ENCODE data around the gene TOR1A. TPM values are rescaled to one million over a fixed set of nuclear protein-coding genes. Genes with fewer than 3 reads are reported as not detected.

Gene TOR1A, protein sequence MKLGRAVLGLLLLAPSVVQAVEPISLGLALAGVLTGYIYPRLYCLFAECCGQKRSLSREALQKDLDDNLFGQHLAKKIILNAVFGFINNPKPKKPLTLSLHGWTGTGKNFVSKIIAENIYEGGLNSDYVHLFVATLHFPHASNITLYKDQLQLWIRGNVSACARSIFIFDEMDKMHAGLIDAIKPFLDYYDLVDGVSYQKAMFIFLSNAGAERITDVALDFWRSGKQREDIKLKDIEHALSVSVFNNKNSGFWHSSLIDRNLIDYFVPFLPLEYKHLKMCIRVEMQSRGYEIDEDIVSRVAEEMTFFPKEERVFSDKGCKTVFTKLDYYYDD
- 20.3 TPM for total RNA-seq

DNA sequence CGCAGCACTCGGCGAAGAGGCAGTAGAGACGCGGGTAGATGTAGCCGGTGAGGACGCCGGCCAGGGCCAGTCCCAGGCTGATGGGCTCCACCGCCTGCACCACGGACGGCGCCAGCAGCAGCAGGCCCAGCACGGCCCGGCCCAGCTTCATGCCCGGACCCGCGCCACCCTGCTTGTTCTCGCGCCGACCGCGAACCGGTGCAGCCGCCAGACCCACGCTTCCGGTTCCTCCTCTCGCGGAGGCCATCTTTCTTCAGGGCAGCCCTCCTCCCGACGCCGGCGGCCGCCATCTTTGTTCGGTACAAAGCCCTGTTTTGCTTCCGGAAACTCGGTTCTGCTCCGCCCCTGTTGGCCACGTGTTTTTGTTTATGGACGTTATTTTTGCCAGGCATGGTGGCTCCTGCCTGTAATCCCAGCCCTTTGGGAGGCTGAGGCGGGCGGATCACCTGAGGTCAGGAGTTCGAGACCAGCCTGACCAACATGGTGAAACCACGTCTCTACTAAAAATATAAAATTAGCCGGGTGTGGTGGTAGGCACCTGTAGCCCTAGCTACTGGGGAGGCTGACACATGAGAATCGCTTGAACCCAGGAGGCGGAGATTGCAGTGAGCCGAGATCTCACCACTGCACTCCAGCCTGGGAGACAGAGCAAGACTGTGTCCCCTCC is at the start of gene TOR1A:
TSS of gene TOR1A (minus strand) at position 202 of the 667 bp plus-strand sequence. CDS start at position 151, 51 bp downstream.
- H3K27me3 ChIP-seq (ENCODE audit: insufficient read depth, low read length), result no peaks in the 10 kb centered on the region
- peak within 1 kb of the TSS; percentile 67 for H3K4me3 ChIP-seq (ENCODE audit: low read length)
- no peaks in the 10 kb centered on the region for H3K9me3 ChIP-seq (ENCODE audit: low read depth, low read length)
- peaks cover 10% of the 10 kb centered on the region for H3K4me1 ChIP-seq (ENCODE audit: insufficient read depth, low read length)

DNA sequence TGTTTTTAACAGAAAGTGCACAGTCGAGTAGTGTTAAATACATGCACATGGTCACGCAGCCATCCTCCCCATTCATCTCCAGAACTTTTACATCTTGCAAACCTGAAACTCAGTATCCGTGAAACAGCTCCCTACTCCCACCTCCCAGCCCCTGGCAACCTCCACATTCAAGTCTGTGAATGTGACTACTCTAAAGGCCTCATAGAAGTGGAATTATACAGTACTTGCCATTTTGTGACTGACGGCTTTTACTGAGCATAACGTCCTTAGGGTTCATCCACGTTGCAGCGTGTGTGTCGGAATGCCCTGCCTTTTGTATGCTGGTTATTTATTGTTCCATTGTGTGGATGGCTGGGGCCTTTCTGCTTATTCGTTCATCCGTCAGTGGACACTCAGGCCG is 47.1 kb upstream of the TOR1A start:
- Histone ChIP-seq H3K9me3 (ENCODE audit: low read depth, low read length) (no peaks in the 10 kb centered on the region), H3K27me3 (ENCODE audit: insufficient read depth, low read length) (no peaks in the 10 kb centered on the region), H3K4me1 (ENCODE audit: insufficient read depth, low read length) (peaks cover 46% of the 10 kb centered on the region), H3K4me3 (ENCODE audit: low read length) (no peak overlapping the region)

DNA sequence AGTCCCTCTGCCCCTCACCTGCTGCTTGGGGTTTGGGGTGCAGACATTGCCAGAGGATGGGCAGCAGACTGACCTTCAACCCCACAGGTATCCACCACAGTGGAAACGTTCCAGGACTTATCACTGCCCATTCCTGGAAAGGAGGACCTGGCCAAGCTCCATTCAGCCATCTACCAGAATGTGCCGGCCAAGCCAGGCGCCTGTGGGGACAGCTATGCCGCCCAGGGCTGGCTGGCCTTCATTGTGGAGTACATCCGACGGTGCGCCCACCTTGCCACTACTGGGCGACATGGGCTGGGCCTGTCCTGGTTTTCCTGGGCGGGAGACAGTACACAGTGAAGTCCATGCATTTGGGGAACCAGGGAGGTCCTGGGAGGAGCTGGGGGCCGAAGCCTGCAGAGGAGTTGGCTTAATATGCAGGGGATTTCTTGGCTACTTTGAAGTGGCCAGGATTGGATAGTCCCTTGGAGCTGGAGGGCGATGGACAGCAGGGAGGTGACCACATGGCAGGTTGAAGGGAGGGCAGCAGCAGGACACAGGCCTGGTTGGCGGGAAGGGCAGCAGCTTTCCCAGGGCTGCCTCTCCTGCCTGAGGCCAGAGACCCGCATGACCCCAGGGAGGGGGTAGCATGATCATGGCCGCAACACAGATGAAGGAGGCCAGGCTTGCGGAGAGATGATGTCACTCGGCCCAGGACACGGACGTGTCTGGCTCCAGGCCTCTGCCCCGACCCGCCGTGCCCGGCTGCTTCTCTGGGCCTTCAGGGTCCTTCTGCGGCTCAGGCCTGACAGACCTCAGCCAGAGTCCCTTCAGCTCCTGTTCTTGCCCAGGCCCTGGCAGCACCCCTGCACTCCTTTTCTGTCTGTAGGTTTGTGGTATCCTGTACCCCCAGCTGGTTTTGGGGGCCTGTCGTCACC is 45.9 kb upstream of the TOR1A start:
- H3K27me3 ChIP-seq (ENCODE audit: insufficient read depth, low read length), result no peaks in the 10 kb centered on the region
- H3K9me3 ChIP-seq (ENCODE audit: low read depth, low read length), result no peaks in the 10 kb centered on the region
- H3K4me3 ChIP-seq (ENCODE audit: low read length), result no peak overlapping the region
- H3K4me1 ChIP-seq (ENCODE audit: insufficient read depth, low read length), result peaks cover 58% of the 10 kb centered on the region

DNA sequence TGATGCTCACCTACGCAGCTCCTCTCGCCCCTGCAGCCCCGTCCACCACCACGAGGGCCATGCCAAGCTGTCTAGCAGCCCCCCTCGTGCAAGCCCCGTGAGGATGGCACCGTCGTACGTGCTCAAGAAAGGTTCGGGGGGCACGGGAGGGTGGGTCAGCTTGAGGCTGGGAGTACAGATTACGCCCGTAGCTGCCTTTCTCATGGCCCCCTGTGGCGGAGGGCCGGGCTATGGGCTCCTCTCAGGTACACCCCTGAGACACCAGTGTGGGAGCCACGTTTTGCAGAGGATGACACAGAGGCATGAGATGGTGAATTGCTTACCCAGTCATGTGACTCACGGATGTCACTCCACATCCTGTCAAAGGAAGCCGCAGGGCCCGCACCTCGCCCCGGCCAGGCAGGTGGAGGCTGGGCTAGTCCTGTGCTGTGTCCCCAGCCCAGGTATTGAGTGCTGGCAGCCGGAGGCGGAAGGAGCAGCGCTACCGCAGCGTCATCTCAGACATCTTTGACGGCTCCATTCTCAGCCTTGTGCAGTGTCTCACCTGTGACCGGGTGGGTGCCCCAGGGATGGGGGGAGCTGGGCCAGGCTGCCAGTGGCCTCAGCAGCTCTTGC is 45.0 kb upstream of the TOR1A start:
- peaks cover 58% of the 10 kb centered on the region for H3K4me1 ChIP-seq (ENCODE audit: insufficient read depth, low read length)
- H3K27me3 ChIP-seq (ENCODE audit: insufficient read depth, low read length), result no peaks in the 10 kb centered on the region
- H3K4me3 ChIP-seq (ENCODE audit: low read length), result no peak overlapping the region
- H3K9me3 ChIP-seq (ENCODE audit: low read depth, low read length), result no peaks in the 10 kb centered on the region

GRCh38 chr9:129868023-129868871 is 44.3 kb upstream of the TOR1A start:
- Histone ChIP-seq H3K4me3 (ENCODE audit: low read length) (no peak overlapping the region), H3K27me3 (ENCODE audit: insufficient read depth, low read length) (no peaks in the 10 kb centered on the region), H3K4me1 (ENCODE audit: insufficient read depth, low read length) (peaks cover 64% of the 10 kb centered on the region), H3K9me3 (ENCODE audit: low read depth, low read length) (no peaks in the 10 kb centered on the region)

- H3K4me1 ChIP-seq (ENCODE audit: insufficient read depth, low read length), result peaks cover 72% of the 10 kb centered on the region
- no peaks in the 10 kb centered on the region for H3K27me3 ChIP-seq (ENCODE audit: insufficient read depth, low read length)
- H3K4me3 ChIP-seq (ENCODE audit: low read length), result no peak overlapping the region
- H3K9me3 ChIP-seq (ENCODE audit: low read depth, low read length), result no peaks in the 10 kb centered on the region
Measured at GRCh38 chr9:129867136-129868022, 43.4 kb upstream of the TOR1A start.

DNA sequence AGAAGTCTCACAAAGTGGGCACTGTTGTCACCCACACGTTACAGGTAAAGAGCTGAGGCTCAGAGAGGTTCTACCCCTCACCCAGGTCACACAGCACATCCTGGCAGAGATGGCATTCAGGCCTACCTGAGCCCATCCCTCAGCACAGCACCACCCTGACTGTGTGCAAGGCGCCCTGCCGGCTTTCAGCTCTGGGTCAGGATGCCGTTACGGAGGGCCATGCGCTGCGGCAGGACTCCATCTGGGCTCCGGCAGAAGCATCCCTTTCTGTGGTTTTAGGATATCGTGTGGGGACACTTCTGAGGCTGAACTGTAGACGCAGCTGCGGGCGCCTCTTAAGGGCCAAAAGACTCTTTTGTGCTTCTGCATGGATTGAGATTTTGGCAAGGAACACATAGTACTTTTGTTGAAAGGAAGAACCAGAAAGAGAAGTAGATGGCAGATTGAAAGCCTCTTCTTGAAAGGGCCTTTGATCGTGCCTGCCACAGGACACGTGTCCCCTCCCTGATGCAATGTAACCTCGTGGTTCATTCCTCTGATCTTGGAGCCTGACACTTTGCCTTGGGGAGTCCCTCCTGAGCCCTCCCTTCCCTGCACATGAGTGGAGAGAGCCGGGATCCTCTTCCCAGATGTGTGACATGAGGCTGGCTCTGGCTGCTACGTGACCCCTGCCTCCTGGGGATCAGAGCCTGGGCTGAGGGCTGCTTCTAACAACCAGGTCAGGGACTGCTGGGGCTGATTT is 42.6 kb upstream of the TOR1A start:
- H3K4me3 ChIP-seq (ENCODE audit: low read length), result no peak overlapping the region
- no peaks in the 10 kb centered on the region for H3K9me3 ChIP-seq (ENCODE audit: low read depth, low read length)
- H3K27me3 ChIP-seq (ENCODE audit: insufficient read depth, low read length), result no peaks in the 10 kb centered on the region
- peaks cover 80% of the 10 kb centered on the region for H3K4me1 ChIP-seq (ENCODE audit: insufficient read depth, low read length)

- Histone ChIP-seq H3K4me1 (ENCODE audit: insufficient read depth, low read length) (peaks cover 82% of the 10 kb centered on the region), H3K9me3 (ENCODE audit: low read depth, low read length) (no peaks in the 10 kb centered on the region), H3K4me3 (ENCODE audit: low read length) (no peak overlapping the region), H3K27me3 (ENCODE audit: insufficient read depth, low read length) (no peaks in the 10 kb centered on the region)
Measured at GRCh38 chr9:129865668-129866320, 41.9 kb upstream of the TOR1A start.

GRCh38 chr9:129864991-129865647 is 41.2 kb upstream of the TOR1A start:
- peaks cover 77% of the 10 kb centered on the region for H3K4me1 ChIP-seq (ENCODE audit: insufficient read depth, low read length)
- no peaks in the 10 kb centered on the region for H3K27me3 ChIP-seq (ENCODE audit: insufficient read depth, low read length)
- H3K4me3 ChIP-seq (ENCODE audit: low read length), result no peak overlapping the region
- no peaks in the 10 kb centered on the region for H3K9me3 ChIP-seq (ENCODE audit: low read depth, low read length)

- H3K4me1 ChIP-seq (ENCODE audit: insufficient read depth, low read length), result peaks cover 57% of the 10 kb centered on the region
Measured at GRCh38 chr9:129863059-129863690, 39.2 kb upstream of the TOR1A start.

GRCh38 chr9:129861447-129861827 is 37.5 kb upstream of the TOR1A start:
- peaks cover 40% of the 10 kb centered on the region for H3K4me1 ChIP-seq (ENCODE audit: insufficient read depth, low read length)
- no peak overlapping the region for H3K4me3 ChIP-seq (ENCODE audit: low read length)
- no peaks in the 10 kb centered on the region for H3K9me3 ChIP-seq (ENCODE audit: low read depth, low read length)
- H3K27me3 ChIP-seq (ENCODE audit: insufficient read depth, low read length), result no peaks in the 10 kb centered on the region

More at GRCh38 chr9:129863059-129863690, 39.2 kb upstream of the TOR1A start:
- Histone ChIP-seq H3K27me3 (ENCODE audit: insufficient read depth, low read length) (no peaks in the 10 kb centered on the region), H3K9me3 (ENCODE audit: low read depth, low read length) (no peaks in the 10 kb centered on the region), H3K4me3 (ENCODE audit: low read length) (no peak overlapping the region)

Data from mononuclear cell (primary cell).